ENCODE measurements around the gene CNN1.
"Not testable (repeated sequence)": the region's sequence is repeated elsewhere in the genome, so short reads cannot be mapped to it uniquely, and the experiment has no call there.

CNN1 gene

DNA sequence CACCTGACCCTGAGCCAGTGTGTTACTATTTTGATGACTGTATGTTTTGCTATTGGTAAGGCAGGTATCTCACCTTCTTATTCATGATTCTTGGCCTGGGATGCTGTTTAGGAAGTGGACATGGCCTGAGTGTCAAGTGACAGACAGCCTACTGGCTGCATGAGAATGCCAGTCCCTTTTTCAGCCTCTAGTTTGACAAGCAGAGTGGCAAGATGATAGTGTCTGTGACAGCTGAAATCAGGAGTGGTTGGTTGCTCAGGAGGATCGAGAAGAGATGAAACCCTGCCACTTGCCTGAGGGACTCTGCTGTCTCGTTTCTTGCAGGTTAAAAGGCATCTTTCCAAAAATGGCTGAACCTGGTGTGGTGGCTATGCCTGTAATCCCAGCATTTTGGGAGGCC, 27.5 kb downstream of the CNN1 start:
- no peak for DNase-seq

DNA sequence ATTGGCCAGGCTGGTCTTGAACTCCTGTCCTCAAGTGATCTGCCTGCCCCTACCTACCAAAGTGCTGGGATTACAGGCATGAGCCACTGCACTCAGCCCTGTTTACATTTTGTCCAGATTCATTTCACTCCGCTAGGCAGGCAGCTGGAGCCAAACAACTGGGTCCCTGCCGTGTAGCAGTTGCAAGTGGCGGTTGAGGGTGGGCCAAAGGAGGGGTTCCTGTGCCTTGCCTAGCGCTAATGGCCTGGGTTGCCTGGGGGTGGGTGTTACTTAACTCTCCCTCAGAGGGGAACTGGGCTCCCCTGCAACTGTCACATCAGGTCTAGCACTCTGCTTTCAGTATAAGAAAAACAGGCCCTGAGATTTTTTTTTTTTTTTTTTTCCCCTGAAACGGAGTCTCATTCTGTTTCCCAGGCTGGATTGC, 31.4 kb downstream of the CNN1 start:
- DNase-seq, result no peak

- not testable (repeated sequence) for DNase-seq
These were observed 34.7 kb downstream of the CNN1 start for GRCh38 chr19:11573354-11573753.

GRCh38 chr19:11573763-11574162, 35.1 kb downstream of the CNN1 start:
- not testable (repeated sequence) for DNase-seq

DNA sequence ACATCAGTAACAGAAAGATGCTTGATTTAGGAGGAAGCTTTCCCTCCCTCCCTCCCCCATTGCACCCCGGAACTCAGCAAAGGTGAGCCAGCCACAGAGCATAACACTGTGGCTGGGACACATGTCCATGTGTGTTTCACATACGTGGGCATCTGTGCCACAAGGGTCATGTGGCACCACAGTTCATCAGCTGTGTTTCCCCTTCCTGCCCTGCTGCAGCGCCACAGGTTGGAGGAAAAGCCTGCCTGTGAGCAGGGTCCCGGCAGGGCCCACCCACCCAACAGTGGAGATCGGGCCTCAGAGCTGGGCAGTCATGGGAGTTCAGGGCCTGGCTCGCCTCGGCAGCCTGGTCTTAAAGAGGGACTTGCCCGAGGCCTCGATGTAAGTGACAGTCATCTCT, 36.0 kb downstream of the CNN1 start:
- no peak for DNase-seq

- DNase-seq, result no peak
These were observed 37.6 kb downstream of the CNN1 start for GRCh38 chr19:11576227-11576626.

GRCh38 chr19:11577451-11578257, 39.0 kb downstream of the CNN1 start, which contains the start of gene ACP5:
Gene ACP5, minus strand, starts transcription at chr19:11577645. Its CDS starts 328 bp downstream, at chr19:11577317.
- no peak for DNase-seq

- peak in 2 of 4 experiments; percentile 17 to 30 for DNase-seq
These were observed 39.8 kb downstream of the CNN1 start for GRCh38 chr19:11578258-11579142.

- DNase-seq, result no peak
These were observed 41.5 kb downstream of the CNN1 start for GRCh38 chr19:11580116-11580515.

GRCh38 chr19:11581740-11582139, 43.1 kb downstream of the CNN1 start:
- peak in 1 of 4 experiments; percentile 9 for DNase-seq

DNA sequence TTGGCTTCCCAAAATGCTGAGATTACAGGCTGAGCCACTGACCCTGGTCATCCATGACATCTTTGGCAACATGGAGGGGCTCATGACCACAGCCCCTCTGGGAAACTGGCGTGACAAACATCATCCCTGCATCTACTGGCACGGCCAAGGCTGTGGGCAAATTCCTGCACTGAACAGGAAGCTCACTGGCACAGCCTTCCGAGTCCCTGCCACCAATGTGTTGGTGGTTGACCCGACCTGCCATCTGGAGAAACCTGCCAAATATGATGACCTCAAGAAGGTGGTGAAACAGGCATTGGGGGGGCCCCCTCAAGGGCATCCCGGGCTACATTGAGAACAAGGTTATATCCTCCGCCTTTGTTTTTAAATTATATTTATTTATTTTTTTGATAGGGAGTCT, 47.7 kb downstream of the CNN1 start:
- no peak for DNase-seq

DNA sequence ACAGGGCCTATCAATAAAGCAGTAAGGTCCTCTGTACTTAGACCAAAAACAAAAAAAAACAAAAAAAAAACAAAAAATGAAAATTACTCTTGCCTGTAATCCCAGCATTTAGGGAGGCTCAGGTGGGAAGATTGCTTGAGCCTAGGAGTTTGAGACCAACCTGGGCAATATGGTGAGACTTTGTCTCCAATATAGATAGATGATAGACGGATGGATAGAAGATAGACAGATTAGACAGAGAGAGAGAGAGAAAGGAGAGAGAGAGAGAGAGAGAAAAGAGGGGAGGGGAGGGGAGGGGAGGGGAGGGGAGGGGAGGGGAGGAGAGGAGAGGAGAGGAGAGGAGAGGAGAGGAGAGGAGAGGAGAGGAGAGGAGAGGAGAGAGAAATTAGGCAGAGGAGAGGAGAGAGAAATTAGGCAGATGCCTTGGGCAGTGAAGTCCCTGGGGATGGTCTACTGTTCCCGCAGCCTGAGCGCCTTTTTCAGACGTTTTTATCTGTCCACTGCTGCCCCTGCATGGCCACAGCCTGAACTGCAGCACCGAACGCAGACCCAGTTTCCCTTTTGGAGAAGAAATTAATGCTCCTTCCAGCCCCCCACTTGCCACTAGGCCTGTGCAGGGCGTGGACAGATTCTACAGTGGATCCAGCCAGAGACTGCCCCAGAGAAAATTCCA, 48.8 kb downstream of the CNN1 start:
- DNase-seq, result peak; percentile 36 to 70 (median 66)

GRCh38 chr19:11587975-11588631, 49.5 kb downstream of the CNN1 start:
- DNase-seq, result no peak

GRCh38 chr19:11594084-11594483, 55.4 kb downstream of the CNN1 start:
- DNase-seq, result no peak

- DNase-seq, result no peak
These were observed 57.5 kb downstream of the CNN1 start for GRCh38 chr19:11596156-11596555.

- peak; percentile 77 to 93 (median 88) for DNase-seq
These were observed 58.8 kb downstream of the CNN1 start, which contains the start of gene ZNF627 for GRCh38 chr19:11597202-11598102. Gene ZNF627, plus strand, starts transcription at chr19:11597483. Its CDS starts 145 bp downstream, at chr19:11597628.

DNA sequence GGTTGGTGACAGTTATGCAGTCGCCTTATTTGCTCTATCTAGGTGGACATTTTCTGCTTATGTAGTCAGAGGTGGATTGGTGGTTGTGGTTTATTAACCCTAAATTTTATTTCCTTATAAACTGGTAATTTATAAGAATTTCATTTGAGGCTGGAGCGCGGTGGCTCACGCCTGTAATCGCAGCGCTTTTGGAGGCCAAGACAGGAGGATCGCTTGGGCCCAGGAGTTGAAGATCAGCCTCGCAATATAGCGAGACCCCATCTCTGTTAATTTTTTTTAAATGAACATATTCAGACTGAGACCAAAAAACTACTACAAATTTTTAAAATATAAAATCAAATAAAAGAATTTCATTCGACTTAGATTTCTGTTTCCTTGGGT, 59.4 kb downstream of the CNN1 start:
- DNase-seq, result no peak

DNA sequence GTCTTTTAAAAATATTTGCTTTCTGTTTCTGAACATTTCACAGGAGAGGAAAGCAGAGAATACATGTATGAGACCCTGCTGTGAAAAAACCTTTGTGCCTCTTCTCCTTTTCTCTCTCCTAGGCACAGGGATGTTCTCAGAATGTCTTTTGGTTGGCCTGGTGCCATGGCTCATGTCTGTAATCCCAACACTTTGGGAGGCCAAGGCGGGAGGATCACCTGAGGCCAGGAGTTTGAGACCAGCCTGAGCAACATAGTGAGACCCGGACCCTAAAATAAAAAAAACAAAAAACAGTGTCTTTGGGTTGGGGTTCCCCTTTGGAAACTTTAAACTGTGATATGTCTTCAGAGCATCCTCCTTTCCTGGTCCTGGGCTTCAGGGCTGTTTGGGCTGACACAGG, 60.1 kb downstream of the CNN1 start:
- DNase-seq, result no peak

DNA sequence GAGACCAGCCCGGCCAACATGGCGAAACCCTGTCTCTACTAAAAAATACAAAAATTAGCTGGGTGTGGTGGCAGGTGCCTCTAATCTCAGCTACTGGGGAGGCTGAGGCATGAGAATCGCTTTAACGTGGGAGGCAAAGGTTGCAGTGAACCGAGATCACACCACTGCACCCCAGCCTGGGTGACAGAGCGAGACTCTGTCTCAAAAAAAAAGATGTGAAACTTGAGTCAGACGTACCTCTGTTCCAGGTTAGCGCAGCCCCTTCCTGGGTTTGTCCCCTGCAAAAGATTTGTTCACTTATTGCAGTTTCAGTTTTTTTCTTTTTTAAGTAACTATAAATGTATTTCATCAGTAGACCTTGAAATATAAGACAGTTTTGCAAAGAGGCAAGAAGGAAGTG, 61.1 kb downstream of the CNN1 start:
- not testable (repeated sequence) for DNase-seq
